Activated CD8-positive, alpha-beta T cell treated with anti-CD3 and anti-CD28 coated beads for 36 hours (primary cell): ENCODE measurements around the gene BRSK2. TPM values are rescaled to one million over a fixed set of nuclear protein-coding genes. Genes with fewer than 3 reads are reported as not detected.

ENCODE experiments used
- ATAC-seq: fragments of 200-7000 bp; cut with Tn5 transposase; one replicate; pipeline ENCODE4 v1.10.0; 2021; ENCODE audit warnings: mild to moderate bottlenecking, moderate library complexity
- CTCF ChIA-PET: fragments of 350-600 bp; sonication (Branson Sonifier 250); formaldehyde crosslinking; loops from one replicate; lab custom pipeline; 2021; ENCODE audit warnings: antibody characterized with exemption; lab: Charles Lee
- POLR2A ChIA-PET: fragments of 350-600 bp; sonication (Branson Sonifier 250); formaldehyde crosslinking; loops from one replicate; lab custom pipeline; 2021; ENCODE audit warnings: antibody characterized with exemption; lab: Charles Lee
- DNase-seq: peaks from one replicate; pipeline ENCODE4 v3.0.0-alpha.2; 2020
- H3K27ac Mint-ChIP-seq: one replicate; pipeline ENCODE4 v1.8.0; 2021; ENCODE audit warnings: mild to moderate bottlenecking, mixed read lengths
- H3K27me3 Mint-ChIP-seq: one replicate; pipeline ENCODE4 v1.8.0; 2021; ENCODE audit warnings: mixed read lengths
- H3K36me3 Mint-ChIP-seq: one replicate; pipeline ENCODE4 v1.8.0; 2021; ENCODE audit warnings: low read depth, mixed read lengths
- H3K4me1 Mint-ChIP-seq: one replicate; pipeline ENCODE4 v1.8.0; 2021; ENCODE audit warnings: low read depth, mixed read lengths
- H3K4me3 Mint-ChIP-seq: one replicate; pipeline ENCODE4 v1.8.0; 2021; ENCODE audit warnings: mild to moderate bottlenecking, moderate library complexity, mixed read lengths
- H3K9me3 Mint-ChIP-seq: one replicate; pipeline ENCODE4 v1.8.0; 2021; ENCODE audit warnings: mixed read lengths
- intact Hi-C: fragments of 100-400 bp; cut with micrococcal nuclease; formaldehyde crosslinking; loops from one replicate; pipeline ENCODE4 v1.10.0; 2022
- total RNA-seq, 2 experiments: library from RNA; stranded (reverse); gene quantifications; one replicate each; pipeline ENCODE4 v1.2.3, GENCODE V29; 2021
- TF ChIP-seq, protein P1 (sequence below): fragments of 200-600 bp; IDR thresholded peaks from one replicate; pipeline ENCODE4 v1.8.0; 2022; ENCODE audit warnings: antibody characterized with exemption, mild to moderate bottlenecking

The BRSK2 gene
- total RNA-seq, 2 experiments from 2014 or later: 1.1 to 2.0 TPM

DNA sequence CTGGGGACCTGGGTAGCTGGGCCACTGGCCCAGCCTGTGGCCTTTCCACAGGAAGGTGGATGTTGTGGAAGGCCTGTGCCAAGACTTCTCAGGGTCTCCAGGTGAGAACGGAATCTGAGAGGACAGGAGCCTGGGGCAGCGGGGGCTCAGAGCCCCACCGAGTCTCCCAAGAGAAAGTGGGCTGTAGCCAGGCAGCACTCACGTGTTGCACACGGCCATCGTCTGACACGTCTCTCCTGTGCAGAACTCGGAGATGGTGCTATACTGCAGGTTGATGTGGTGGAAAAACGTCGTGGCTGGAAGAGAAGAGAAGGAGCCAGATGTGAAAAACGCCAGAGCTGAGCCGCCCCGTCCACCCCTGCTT, 90.4 kb downstream of the BRSK2 start:
- intact Hi-C loops: no loop called here
- H3K36me3 Mint-ChIP-seq: no peaks in the 10 kb centered on the region
- ChIA-PET POLR2A (interaction anchor here (0.8 kb wide), 1 partner anchor 178 kb away, joined by 3 read pairs; no protein-coding TSS in a partner anchor), CTCF (no interaction called here)
- no peak overlapping the region for H3K4me3 Mint-ChIP-seq
- H3K4me1 Mint-ChIP-seq: peaks cover 6% of the 10 kb centered on the region
- ATAC-seq (no peak), DNase-seq (no peak)
- H3K27ac Mint-ChIP-seq: no peak overlapping the region
- no peaks in the 10 kb centered on the region for H3K27me3 Mint-ChIP-seq
- TF ChIP-seq, protein P1, sequence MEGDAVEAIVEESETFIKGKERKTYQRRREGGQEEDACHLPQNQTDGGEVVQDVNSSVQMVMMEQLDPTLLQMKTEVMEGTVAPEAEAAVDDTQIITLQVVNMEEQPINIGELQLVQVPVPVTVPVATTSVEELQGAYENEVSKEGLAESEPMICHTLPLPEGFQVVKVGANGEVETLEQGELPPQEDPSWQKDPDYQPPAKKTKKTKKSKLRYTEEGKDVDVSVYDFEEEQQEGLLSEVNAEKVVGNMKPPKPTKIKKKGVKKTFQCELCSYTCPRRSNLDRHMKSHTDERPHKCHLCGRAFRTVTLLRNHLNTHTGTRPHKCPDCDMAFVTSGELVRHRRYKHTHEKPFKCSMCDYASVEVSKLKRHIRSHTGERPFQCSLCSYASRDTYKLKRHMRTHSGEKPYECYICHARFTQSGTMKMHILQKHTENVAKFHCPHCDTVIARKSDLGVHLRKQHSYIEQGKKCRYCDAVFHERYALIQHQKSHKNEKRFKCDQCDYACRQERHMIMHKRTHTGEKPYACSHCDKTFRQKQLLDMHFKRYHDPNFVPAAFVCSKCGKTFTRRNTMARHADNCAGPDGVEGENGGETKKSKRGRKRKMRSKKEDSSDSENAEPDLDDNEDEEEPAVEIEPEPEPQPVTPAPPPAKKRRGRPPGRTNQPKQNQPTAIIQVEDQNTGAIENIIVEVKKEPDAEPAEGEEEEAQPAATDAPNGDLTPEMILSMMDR: no peak
- H3K9me3 Mint-ChIP-seq: no peaks in the 10 kb centered on the region

DNA sequence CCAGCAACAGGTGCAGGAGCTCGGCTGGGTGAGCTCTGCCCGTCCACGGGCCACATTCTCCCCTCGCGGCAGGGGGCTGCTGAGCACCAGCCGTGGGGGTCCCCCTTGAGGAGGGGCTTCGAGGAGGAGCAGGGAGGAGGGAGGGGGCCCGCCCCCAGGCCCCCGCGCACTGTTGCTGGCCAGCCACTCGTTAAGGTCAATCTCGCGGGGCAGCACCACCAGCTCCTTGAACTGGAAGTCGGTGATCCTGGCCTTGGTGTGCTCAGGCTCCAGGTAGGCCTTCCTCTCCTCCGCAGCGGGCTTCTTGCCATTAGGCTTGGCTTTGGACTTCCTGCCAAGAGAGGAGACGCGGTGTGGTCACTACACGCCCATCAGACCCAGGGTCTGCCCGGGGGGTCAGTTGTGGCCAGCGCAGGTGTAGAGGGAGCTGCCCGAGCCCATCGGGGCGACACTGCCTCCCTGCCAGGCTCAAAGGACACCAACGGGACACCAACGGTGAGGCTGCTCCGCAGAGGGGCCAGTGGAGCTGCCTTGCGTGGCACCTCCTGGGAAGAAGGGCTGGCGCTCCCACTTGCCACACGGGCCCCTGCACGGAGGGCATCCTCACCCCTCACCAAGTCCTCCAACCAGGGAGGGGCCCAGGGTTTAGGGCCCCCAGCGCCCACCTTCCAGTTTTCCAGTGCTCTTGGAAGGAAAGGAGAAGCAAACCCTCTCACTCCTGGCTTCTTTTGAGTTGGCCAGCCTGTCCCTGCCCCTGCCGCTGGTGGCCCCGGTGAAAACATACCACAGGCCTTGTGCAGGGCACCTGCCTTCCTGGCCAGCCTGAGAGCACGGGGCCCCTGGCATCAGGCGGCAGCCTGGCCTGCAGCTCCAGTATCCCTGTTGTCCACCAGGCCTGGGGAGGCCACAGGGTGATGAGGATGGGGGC, 91.1 kb downstream of the BRSK2 start:
- Mint-ChIP-seq H3K9me3 (no peaks in the 10 kb centered on the region), H3K36me3 (no peaks in the 10 kb centered on the region), H3K27ac (no peak overlapping the region), H3K27me3 (no peaks in the 10 kb centered on the region), H3K4me1 (peaks cover 11% of the 10 kb centered on the region), H3K4me3 (no peak overlapping the region)
- no peak for DNase-seq
- ChIA-PET CTCF (no interaction called here), POLR2A (no interaction called here)
- ATAC-seq: no peak
- TF ChIP-seq, protein P1: no peak
- intact Hi-C loops: no loop called here

DNA sequence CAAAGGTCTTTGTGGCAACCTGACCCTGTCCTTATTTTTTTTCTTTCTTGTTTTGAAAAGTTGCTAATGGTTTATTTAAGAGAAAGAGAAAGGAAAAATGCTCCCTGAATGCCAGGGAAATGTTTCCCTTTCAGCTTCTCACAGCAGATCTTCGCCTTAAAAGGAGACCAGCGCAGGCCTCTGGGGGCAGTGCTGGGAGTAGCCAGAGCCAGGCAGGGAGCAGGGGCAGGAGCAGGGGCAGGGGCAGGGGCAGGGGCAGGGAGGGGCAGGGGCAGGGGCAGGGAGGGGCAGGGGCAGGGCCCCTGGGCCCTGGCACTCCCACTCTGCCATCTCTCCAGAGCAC, 91.7 kb downstream of the BRSK2 start:
- no peaks in the 10 kb centered on the region for H3K9me3 Mint-ChIP-seq
- DNase-seq (no peak), ATAC-seq (no peak)
- no peak overlapping the region for H3K27ac Mint-ChIP-seq
- TF ChIP-seq, protein P1: no peak
- H3K4me3 Mint-ChIP-seq: no peak overlapping the region
- H3K36me3 Mint-ChIP-seq: no peaks in the 10 kb centered on the region
- H3K4me1 Mint-ChIP-seq: peaks cover 13% of the 10 kb centered on the region
- ChIA-PET CTCF (no interaction called here), POLR2A (no interaction called here)
- H3K27me3 Mint-ChIP-seq: no peaks in the 10 kb centered on the region
- intact Hi-C loops: no loop called here

DNA sequence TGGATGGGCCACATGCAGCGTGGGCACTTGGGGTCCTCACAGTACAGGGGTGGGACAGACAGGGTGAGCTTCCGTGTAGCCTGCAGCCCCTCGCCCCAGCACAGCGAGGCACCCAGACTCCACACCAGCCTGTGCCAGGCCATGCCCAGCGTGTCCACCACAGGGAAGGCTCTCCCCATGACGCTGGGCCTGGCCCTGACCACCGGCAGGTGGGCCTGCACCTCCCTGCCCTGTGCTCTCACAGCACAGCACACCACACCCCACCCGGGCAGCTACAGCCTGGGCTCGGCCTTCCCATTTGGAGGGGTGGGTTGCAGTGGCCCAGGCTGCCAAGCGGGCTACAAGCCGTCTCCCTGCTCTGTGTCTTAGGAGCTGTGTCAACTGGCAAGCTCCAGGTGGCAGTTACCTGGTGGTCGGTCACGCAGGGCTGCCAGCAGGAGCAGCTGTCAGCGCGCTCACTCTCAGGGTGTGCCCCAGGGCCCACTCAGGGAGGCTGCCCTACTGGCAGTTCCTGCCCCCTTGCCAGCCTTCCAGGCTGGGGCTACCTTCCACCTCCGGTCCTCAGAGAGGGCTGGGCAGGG, 92.2 kb downstream of the BRSK2 start:
- no peaks in the 10 kb centered on the region for H3K27me3 Mint-ChIP-seq
- ATAC-seq (no peak), DNase-seq (no peak)
- no peak overlapping the region for H3K27ac Mint-ChIP-seq
- no peaks in the 10 kb centered on the region for H3K36me3 Mint-ChIP-seq
- TF ChIP-seq, protein P1: no peak
- H3K4me1 Mint-ChIP-seq: peaks cover 13% of the 10 kb centered on the region
- POLR2A ChIA-PET: no interaction called here
- intact Hi-C loops: no loop called here
- no peaks in the 10 kb centered on the region for H3K9me3 Mint-ChIP-seq
- CTCF ChIA-PET: interaction anchor here (1.1 kb wide), 1 partner anchor 33 kb away, joined by 3 read pairs; no protein-coding TSS in a partner anchor
- H3K4me3 Mint-ChIP-seq: no peak overlapping the region
